HCT116 (cell line): ENCODE measurements around the gene CAB39. TPM values are rescaled to one million over a fixed set of nuclear protein-coding genes. Genes with fewer than 3 reads are reported as not detected.

Experiments
- ATAC-seq: fragments of 200-7000 bp; cut with Tn5 transposase; 2 replicates; pipeline ENCODE4 v1.9.1; 2020; ENCODE audit warnings: mild to moderate bottlenecking, moderate library complexity
- BruUV-seq: library from RNA; stranded (reverse); fragments of 400-500 nt; replicated peaks from 2 replicates; lab custom pipeline; 2021; lab: Mats Ljungman, UMichigan
- CTCF ChIA-PET: fragments of 300-600 bp; sonication (Branson Sonifier 250); formaldehyde crosslinking; loops from one replicate; lab custom pipeline; 2021; ENCODE audit warnings: antibody characterized with exemption; lab: Charles Lee
- POLR2A ChIA-PET: fragments of 300-600, 350-600 bp; sonication (Branson Sonifier 250); formaldehyde crosslinking; loops from one replicate; lab custom pipeline; 2021; ENCODE audit warnings: antibody characterized with exemption; lab: Charles Lee
- RAD21 ChIA-PET, 2 experiments: fragments of 300-600 bp; sonication (Branson Sonifier 250); formaldehyde crosslinking; loops; one replicate each; lab custom pipeline; 2023; ENCODE audit warnings: low total read pairs in 2 of 2; ENCODE audit not compliant: uncharacterized antibody in 2 of 2, unreplicated experiment in 2 of 2, low non-redundant PET in 1 of 2; lab: Charles Lee
- DNase-seq: peaks from one replicate; pipeline ENCODE4 v3.0.0-alpha.2; 2010; ENCODE audit warnings: low read depth, low spot score
- H2AFZ ChIP-seq: fragments of 200-600 bp; shearing (Covaris generic), sonication (generic); 2 replicates; pipeline ENCODE4 v1.6.1; 2017; ENCODE audit warnings: low read depth, mixed run types, mixed read lengths, antibody characterized with exemption, low read length; ENCODE audit not compliant: poor library complexity, severe bottlenecking
- H3K27ac ChIP-seq: 2 replicates; pipeline ENCODE4 v1.5.1; 2012; ENCODE audit warnings: low read depth, low read length
- H3K27me3 ChIP-seq: fragments of 200-600 bp; sonication (generic); 2 replicates; pipeline ENCODE4 v1.6.1; 2016; ENCODE audit warnings: mixed run types, low read length, mixed read lengths; ENCODE audit not compliant: insufficient read depth
- H3K36me3 ChIP-seq, 2 experiments: fragments of 200-500 bp in 1 of 2; fragments of 200-600 bp in 1 of 2; sonication (Bioruptor generic) in 1 of 2; sonication (generic) in 1 of 2; 2 replicates each; pipeline versions ENCODE4 v1.5.1 to v1.6.1; 2014 to 2016; ENCODE audit warnings: low read length in 2 of 2, inconsistent platforms in 1 of 2, mixed read lengths in 1 of 2, mixed run types in 1 of 2; ENCODE audit not compliant: insufficient read depth in 2 of 2, control insufficient read depth in 1 of 2
- H3K4me1 ChIP-seq, 2 experiments: fragments of 200-600 bp in 1 of 2; sonication (generic) in 1 of 2; 2 replicates each; pipeline versions ENCODE4 v1.5.1 to v1.6.1; 2012 to 2017; ENCODE audit warnings: low read length in 2 of 2, inconsistent platforms in 1 of 2, mild to moderate bottlenecking in 1 of 2, mixed read lengths in 1 of 2, mixed run types in 1 of 2, moderate library complexity in 1 of 2; ENCODE audit not compliant: insufficient read depth in 2 of 2, control insufficient read depth in 1 of 2
- H3K4me2 ChIP-seq: fragments of 200-600 bp; sonication (generic); 2 replicates; pipeline ENCODE4 v1.6.1; 2017; ENCODE audit warnings: mixed run types, low read length, mixed read lengths
- H3K4me3 ChIP-seq, 2 experiments: fragments of 200-600 bp in 1 of 2; sonication (generic) in 1 of 2; replicated peaks in 1 of 2; 2 replicates each; pipeline ENCODE4 v1.5.1; 2011 to 2016; ENCODE audit warnings: low read length in 2 of 2, control low read depth in 1 of 2, low read depth in 1 of 2, mild to moderate bottlenecking in 1 of 2, mixed read lengths in 1 of 2, mixed run types in 1 of 2
- H3K79me2 ChIP-seq: fragments of 200-600 bp; sonication (generic); 2 replicates; pipeline ENCODE4 v1.6.1; 2017; ENCODE audit warnings: mild to moderate bottlenecking, mixed run types, low read length, moderate library complexity, mixed read lengths; ENCODE audit not compliant: insufficient read depth
- H3K9ac ChIP-seq: fragments of 200-600 bp; sonication (generic); 2 replicates; pipeline ENCODE4 v1.6.1; 2016; ENCODE audit warnings: low read length, mixed read lengths
- H3K9me2 ChIP-seq: fragments of 200-600 bp; sonication (generic), shearing (Covaris generic); 2 replicates; pipeline ENCODE4 v1.6.1; 2017; ENCODE audit warnings: mixed run types, mild to moderate bottlenecking, moderate library complexity; ENCODE audit not compliant: insufficient read depth
- H3K9me3 ChIP-seq, 2 experiments: fragments of 200-500 bp in 1 of 2; fragments of 200-600 bp in 1 of 2; sonication (Bioruptor generic) in 1 of 2; sonication (generic) in 1 of 2; 2 replicates each; pipeline ENCODE4 v1.6.1; 2014 to 2017; ENCODE audit warnings: low read length in 2 of 2, mixed read lengths in 2 of 2, inconsistent platforms in 1 of 2, low read depth in 1 of 2, mild to moderate bottlenecking in 1 of 2, mixed run types in 1 of 2, moderate library complexity in 1 of 2; ENCODE audit not compliant: control insufficient read depth in 1 of 2, insufficient read depth in 1 of 2
- H4K20me1 ChIP-seq: fragments of 200-600 bp; sonication (generic), shearing (Covaris generic); 2 replicates; pipeline ENCODE4 v1.6.1; 2017; ENCODE audit warnings: mixed run types, mild to moderate bottlenecking, moderate library complexity; ENCODE audit not compliant: insufficient read depth
- CBX3 ChIP-seq: IDR thresholded peaks from 2 replicates; pipeline ENCODE4 v1.6.1; 2012; ENCODE audit warnings: low read depth
- CEBPB ChIP-seq: IDR thresholded peaks from 2 replicates; pipeline ENCODE4 v1.6.1; 2012; ENCODE audit warnings: low read depth
- EGR1 ChIP-seq: IDR thresholded peaks from 2 replicates; pipeline ENCODE4 v1.6.1; 2012; ENCODE audit warnings: low read depth
- ELF1 ChIP-seq: IDR thresholded peaks from 2 replicates; pipeline ENCODE4 v1.6.1; 2012; ENCODE audit warnings: low read depth, borderline replicate concordance
- EZH2 ChIP-seq: fragments of 200-600 bp; sonication (generic); IDR thresholded peaks from 2 replicates; pipeline ENCODE4 v1.6.1; 2017; ENCODE audit warnings: antibody characterized with exemption, mixed run types
- EZH2phosphoT487 ChIP-seq: fragments of 200-600 bp; IDR thresholded peaks from 2 replicates; pipeline ENCODE4 v1.6.1; 2018; ENCODE audit warnings: antibody characterized with exemption, borderline replicate concordance
- FOSL1 ChIP-seq: IDR thresholded peaks from 2 replicates; pipeline ENCODE4 v1.6.1; 2012; ENCODE audit warnings: low read depth
- JUND ChIP-seq: IDR thresholded peaks from 2 replicates; pipeline ENCODE4 v1.6.1; 2012
- POLR2A ChIP-seq: IDR thresholded peaks from 2 replicates; pipeline ENCODE4 v1.7.0; 2011; ENCODE audit warnings: borderline replicate concordance; ENCODE audit not compliant: insufficient read depth, insufficient read length; ENCODE audit errors: extremely low read depth
- POLR2AphosphoS5 ChIP-seq: IDR thresholded peaks from 2 replicates; pipeline ENCODE4 v1.6.1; 2011; ENCODE audit warnings: mild to moderate bottlenecking, low read depth, low read length, moderate library complexity
- SIN3A ChIP-seq: IDR thresholded peaks from 2 replicates; pipeline ENCODE4 v1.6.1; 2012; ENCODE audit warnings: low read depth
- SP1 ChIP-seq: IDR thresholded peaks from 2 replicates; pipeline ENCODE4 v1.6.1; 2012; ENCODE audit warnings: low read depth
- ZBTB33 ChIP-seq: IDR thresholded peaks from 2 replicates; pipeline ENCODE4 v1.6.1; 2011; ENCODE audit warnings: mild to moderate bottlenecking, low read length, moderate library complexity; ENCODE audit not compliant: insufficient replicate concordance; ENCODE audit errors: extremely low read depth
- ZFX ChIP-seq: fragments of 450-650 bp; IDR thresholded peaks from 2 replicates; pipeline ENCODE4 v1.6.1; 2017
- ZNF274 ChIP-seq: fragments of 200-500 bp; sonication (Bioruptor generic); IDR thresholded peaks from 2 replicates; pipeline ENCODE4 v1.6.1; 2014; ENCODE audit warnings: mild to moderate bottlenecking, low read depth, low read length, inconsistent platforms
- intact Hi-C: fragments of 100-400 bp; cut with micrococcal nuclease; formaldehyde crosslinking; loops from 2 replicates; pipeline ENCODE4 v1.10.0; 2022
- total RNA-seq: library from RNA; stranded (reverse); gene quantifications from one replicate; pipeline ENCODE4 v1.2.1, GENCODE V29; 2021; ENCODE audit not compliant: unreplicated experiment
- TF ChIP-seq, protein P1 (sequence below), 3 experiments: fragments of 200-600 bp in 1 of 3; sonication (generic) in 1 of 3; IDR thresholded peaks in 2 of 3; conservative IDR thresholded peaks in 1 of 3; 2 replicates each; pipeline ENCODE4 v1.5.1; 2012 to 2017; ENCODE audit warnings: low read depth in 2 of 3, low read length in 2 of 3, antibody characterized with exemption in 1 of 3, borderline replicate concordance in 1 of 3, control low read depth in 1 of 3, mild to moderate bottlenecking in 1 of 3, mixed read lengths in 1 of 3, mixed run types in 1 of 3, moderate library complexity in 1 of 3; ENCODE audit not compliant: insufficient read depth in 1 of 3
- TF ChIP-seq, protein P2 (sequence below): IDR thresholded peaks from 2 replicates; pipeline ENCODE4 v1.6.1; 2012
- TF ChIP-seq, protein P3 (sequence below): IDR thresholded peaks from 2 replicates; pipeline ENCODE4 v1.6.1; 2012; ENCODE audit warnings: low read depth

The CAB39 gene
- total RNA-seq, 1 experiment from 2014 or later = 63.6 TPM

DNA sequence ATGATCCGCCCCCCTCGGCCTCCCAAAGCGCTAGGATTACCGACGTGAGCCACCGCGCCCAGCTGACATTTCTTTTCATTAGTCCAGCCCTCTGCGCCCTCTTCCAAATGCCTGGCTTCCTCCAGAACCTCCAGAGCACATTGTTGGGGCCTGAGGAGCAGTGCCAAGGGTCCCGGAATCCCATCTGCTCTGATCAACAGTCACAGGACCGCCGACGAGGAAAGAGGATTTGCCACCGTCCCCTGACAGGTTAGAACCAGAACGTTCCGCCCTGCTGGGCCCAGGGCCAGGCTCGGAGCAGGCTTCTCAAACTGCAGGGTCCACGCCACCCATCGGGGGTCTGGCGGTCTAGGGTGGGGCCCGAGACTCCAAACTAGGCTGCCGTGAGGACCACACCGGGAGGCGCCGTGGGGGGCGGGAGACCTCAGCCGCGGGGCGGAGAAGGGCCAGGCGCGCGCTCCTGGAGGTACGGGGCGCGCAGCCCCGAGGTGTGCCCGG, 115.2 kb downstream of the CAB39 start (continued):
- TF ChIP-seq EZH2 (no peak), POLR2AphosphoS5 (no peak), SP1 (no peak), FOSL1 (no peak), ZFX (no peak), SIN3A (no peak), JUND (no peak), CEBPB (no peak), POLR2A (no peak), CBX3 (no peak), EGR1 (no peak), EZH2phosphoT487 (no peak)
- TF ChIP-seq, protein P1, sequence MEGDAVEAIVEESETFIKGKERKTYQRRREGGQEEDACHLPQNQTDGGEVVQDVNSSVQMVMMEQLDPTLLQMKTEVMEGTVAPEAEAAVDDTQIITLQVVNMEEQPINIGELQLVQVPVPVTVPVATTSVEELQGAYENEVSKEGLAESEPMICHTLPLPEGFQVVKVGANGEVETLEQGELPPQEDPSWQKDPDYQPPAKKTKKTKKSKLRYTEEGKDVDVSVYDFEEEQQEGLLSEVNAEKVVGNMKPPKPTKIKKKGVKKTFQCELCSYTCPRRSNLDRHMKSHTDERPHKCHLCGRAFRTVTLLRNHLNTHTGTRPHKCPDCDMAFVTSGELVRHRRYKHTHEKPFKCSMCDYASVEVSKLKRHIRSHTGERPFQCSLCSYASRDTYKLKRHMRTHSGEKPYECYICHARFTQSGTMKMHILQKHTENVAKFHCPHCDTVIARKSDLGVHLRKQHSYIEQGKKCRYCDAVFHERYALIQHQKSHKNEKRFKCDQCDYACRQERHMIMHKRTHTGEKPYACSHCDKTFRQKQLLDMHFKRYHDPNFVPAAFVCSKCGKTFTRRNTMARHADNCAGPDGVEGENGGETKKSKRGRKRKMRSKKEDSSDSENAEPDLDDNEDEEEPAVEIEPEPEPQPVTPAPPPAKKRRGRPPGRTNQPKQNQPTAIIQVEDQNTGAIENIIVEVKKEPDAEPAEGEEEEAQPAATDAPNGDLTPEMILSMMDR (IDR thresholded peaks at IDR 0.05 in 2 of 3, conservative IDR thresholded peaks at IDR 0.05 in 1 of 3; ENCODE audit: borderline replicate concordance in 1 of 3, insufficient read depth in 1 of 3, low read depth in 2 of 3, low read length in 2 of 3) = no peak

DNA sequence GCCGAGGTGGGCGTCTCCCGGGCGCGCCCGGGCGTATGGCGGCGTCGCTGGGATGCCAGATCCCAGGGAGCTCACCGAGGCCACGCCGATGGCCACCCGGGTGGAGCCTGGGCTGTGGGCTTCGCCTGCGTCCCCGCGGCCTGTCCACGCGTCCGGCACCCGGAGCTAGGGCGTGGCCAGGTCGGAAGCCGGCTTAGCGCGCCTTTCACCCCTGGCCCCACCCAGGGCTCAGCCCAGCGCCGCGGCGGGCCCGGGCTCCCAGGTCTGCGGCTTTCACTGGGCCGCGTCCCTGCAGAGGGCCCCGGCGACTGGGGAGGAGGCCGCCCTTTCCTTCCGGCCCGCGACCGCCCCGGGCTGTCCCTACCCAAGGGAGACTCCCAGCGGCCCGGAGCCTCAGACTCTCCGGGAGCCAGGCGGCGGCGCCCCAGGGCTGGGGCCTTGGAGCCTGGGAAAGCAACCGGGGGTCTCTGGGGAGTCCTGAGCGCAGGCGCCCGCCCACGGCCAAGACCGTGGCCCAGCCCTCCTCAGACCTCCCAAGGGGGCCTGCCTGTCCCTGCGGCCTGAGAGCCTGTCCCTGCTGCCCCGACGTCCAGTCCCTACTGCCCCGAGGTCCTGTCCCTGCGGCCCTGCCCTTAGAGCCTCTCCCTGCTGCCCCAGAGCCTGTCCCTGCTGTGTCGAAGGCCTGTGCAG, 115.8 kb downstream of the CAB39 start:
- DNase-seq (no peak), ATAC-seq (no peak)
- ChIA-PET RAD21 (no interaction called here), CTCF (no interaction called here), POLR2A (no interaction called here)
- Histone ChIP-seq H3K9ac (no peak overlapping the region), H3K4me3 (no peak overlapping the region), H3K27ac (no peak overlapping the region), H3K4me1 (peaks cover 0 to 3% of the 10 kb centered on the region in 2 experiments; a peak in 1 of 4 replicates), H4K20me1 (no peaks in the 10 kb centered on the region), H3K9me2 (no peaks in the 10 kb centered on the region), H3K79me2 (no peaks in the 10 kb centered on the region), H3K4me2 (no peak overlapping the region), H2AFZ (no peak overlapping the region), H3K9me3 (no peaks in the 10 kb centered on the region), H3K27me3 (no peaks in the 10 kb centered on the region), H3K36me3 (no peaks in the 10 kb centered on the region)
- intact Hi-C loops = no loop called here
- BruUV-seq = no TSS peak
- TF ChIP-seq ZNF274 (no peak), FOSL1 (no peak), SIN3A (no peak), CEBPB (no peak), EZH2phosphoT487 (no peak), SP1 (no peak), EZH2 (no peak), ELF1 (no peak), ZBTB33 (no peak), POLR2A (no peak), ZFX (no peak)
- TF ChIP-seq, protein P2, sequence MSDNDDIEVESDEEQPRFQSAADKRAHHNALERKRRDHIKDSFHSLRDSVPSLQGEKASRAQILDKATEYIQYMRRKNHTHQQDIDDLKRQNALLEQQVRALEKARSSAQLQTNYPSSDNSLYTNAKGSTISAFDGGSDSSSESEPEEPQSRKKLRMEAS = no peak
- TF ChIP-seq, protein P3, sequence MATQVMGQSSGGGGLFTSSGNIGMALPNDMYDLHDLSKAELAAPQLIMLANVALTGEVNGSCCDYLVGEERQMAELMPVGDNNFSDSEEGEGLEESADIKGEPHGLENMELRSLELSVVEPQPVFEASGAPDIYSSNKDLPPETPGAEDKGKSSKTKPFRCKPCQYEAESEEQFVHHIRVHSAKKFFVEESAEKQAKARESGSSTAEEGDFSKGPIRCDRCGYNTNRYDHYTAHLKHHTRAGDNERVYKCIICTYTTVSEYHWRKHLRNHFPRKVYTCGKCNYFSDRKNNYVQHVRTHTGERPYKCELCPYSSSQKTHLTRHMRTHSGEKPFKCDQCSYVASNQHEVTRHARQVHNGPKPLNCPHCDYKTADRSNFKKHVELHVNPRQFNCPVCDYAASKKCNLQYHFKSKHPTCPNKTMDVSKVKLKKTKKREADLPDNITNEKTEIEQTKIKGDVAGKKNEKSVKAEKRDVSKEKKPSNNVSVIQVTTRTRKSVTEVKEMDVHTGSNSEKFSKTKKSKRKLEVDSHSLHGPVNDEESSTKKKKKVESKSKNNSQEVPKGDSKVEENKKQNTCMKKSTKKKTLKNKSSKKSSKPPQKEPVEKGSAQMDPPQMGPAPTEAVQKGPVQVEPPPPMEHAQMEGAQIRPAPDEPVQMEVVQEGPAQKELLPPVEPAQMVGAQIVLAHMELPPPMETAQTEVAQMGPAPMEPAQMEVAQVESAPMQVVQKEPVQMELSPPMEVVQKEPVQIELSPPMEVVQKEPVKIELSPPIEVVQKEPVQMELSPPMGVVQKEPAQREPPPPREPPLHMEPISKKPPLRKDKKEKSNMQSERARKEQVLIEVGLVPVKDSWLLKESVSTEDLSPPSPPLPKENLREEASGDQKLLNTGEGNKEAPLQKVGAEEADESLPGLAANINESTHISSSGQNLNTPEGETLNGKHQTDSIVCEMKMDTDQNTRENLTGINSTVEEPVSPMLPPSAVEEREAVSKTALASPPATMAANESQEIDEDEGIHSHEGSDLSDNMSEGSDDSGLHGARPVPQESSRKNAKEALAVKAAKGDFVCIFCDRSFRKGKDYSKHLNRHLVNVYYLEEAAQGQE = no peak
